Stomach smooth muscle (tissue), 2 donors: Measurements from ENCODE around the gene EP300.
A peak's percentile ranks its signal among the peaks of the same experiment; 100 is the strongest.
"Not testable (repeated sequence)": the region's sequence is repeated elsewhere in the genome, so short reads cannot be mapped to it uniquely, and the experiment has no call there.

Source experiments
- H3K27ac ChIP-seq: one replicate; pipeline ENCODE4 v1.7.0; 2013; ENCODE audit warnings: mild to moderate bottlenecking, low read length, inconsistent platforms
- H3K27me3 ChIP-seq, 2 donors: one replicate each; pipeline ENCODE4 v1.7.0; 2013; ENCODE audit warnings: low read length in 2 of 2; ENCODE audit not compliant: insufficient read depth in 2 of 2, control insufficient read depth in 1 of 2
- H3K36me3 ChIP-seq, 2 donors: one replicate each; pipeline ENCODE4 v1.7.0; 2013; ENCODE audit warnings: low read length in 2 of 2; ENCODE audit not compliant: control insufficient read depth in 2 of 2, insufficient read depth in 2 of 2
- H3K4me1 ChIP-seq: one replicate; pipeline ENCODE4 v1.7.0; 2013; ENCODE audit warnings: low read length; ENCODE audit not compliant: control insufficient read depth, insufficient read depth
- H3K4me3 ChIP-seq, 2 donors: one replicate each; pipeline ENCODE4 v1.7.0; 2013; ENCODE audit warnings: low read length in 2 of 2
- H3K9ac ChIP-seq, 2 donors: one replicate each; pipeline ENCODE4 v1.7.0; 2013; ENCODE audit warnings: low read length in 2 of 2, mild to moderate bottlenecking in 1 of 2
- H3K9me3 ChIP-seq, 2 donors: one replicate each; pipeline ENCODE4 v1.7.0; 2013; ENCODE audit warnings: low read length in 2 of 2; ENCODE audit not compliant: control insufficient read depth in 2 of 2
- donor health status: healthy.
- donor health status: Pancreatic carcinoma.

Gene EP300

GRCh38 chr22:41092023-41092817, at the start of gene EP300:
Gene EP300 (plus strand): TSS chr22:41092592. CDS start chr22:41093005, 413 bp downstream.
- H3K27ac ChIP-seq, result peak within 1 kb of the TSS; percentile 99
- H3K36me3 ChIP-seq, result no peaks in the 10 kb centered on the region
- peak within 1 kb of the TSS; percentile 84 to 90 for H3K4me3 ChIP-seq
- no peaks in the 10 kb centered on the region for H3K27me3 ChIP-seq
- peaks cover 4% of the 10 kb centered on the region for H3K4me1 ChIP-seq
- H3K9me3 ChIP-seq, result no peaks in the 10 kb centered on the region
- peak within 1 kb of the TSS; percentile 97 for H3K9ac ChIP-seq

- Histone ChIP-seq H3K9me3 (no peaks in the 10 kb centered on the region), H3K36me3 (no peaks in the 10 kb centered on the region), H3K4me1 (peaks cover under 1% of the 10 kb centered on the region), H3K27me3 (no peaks in the 10 kb centered on the region), H3K4me3 (no peak overlapping the region), H3K9ac (no peak overlapping the region), H3K27ac (no peak overlapping the region)
Measured at GRCh38 chr22:41043722-41044121, 48.7 kb upstream of the EP300 start.

- not testable (repeated sequence) for H3K27ac ChIP-seq, H3K9ac ChIP-seq, H3K36me3 ChIP-seq, H3K4me1 ChIP-seq, H3K27me3 ChIP-seq, H3K9me3 ChIP-seq, H3K4me3 ChIP-seq
Measured at GRCh38 chr22:41045575-41045974, 46.8 kb upstream of the EP300 start.

GRCh38 chr22:41047801-41048211, 44.6 kb upstream of the EP300 start:
- Histone ChIP-seq H3K27me3 (no peaks in the 10 kb centered on the region), H3K27ac (no peak overlapping the region), H3K9me3 (no peaks in the 10 kb centered on the region), H3K4me1 (peaks cover 9% of the 10 kb centered on the region), H3K36me3 (no peaks in the 10 kb centered on the region), H3K4me3 (no peak overlapping the region), H3K9ac (no peak overlapping the region)

- not testable (repeated sequence) for H3K4me1 ChIP-seq, H3K36me3 ChIP-seq, H3K27me3 ChIP-seq, H3K9me3 ChIP-seq
- H3K27ac ChIP-seq, result peak overlapping the region; percentile 55
- peak overlapping the region; percentile 45 to 47 for H3K9ac ChIP-seq
- peak overlapping the region; percentile 45 to 71 for H3K4me3 ChIP-seq
Measured at GRCh38 chr22:41048345-41048744, 44.0 kb upstream of the EP300 start.

- H3K36me3 ChIP-seq, result no peaks in the 10 kb centered on the region
- H3K4me1 ChIP-seq, result peaks cover 9% of the 10 kb centered on the region
- peak overlapping the region; percentile 45 to 51 for H3K9ac ChIP-seq
- H3K4me3 ChIP-seq, result peak overlapping the region; percentile 45 to 71
- peak overlapping the region; percentile 55 for H3K27ac ChIP-seq
- H3K27me3 ChIP-seq, result no peaks in the 10 kb centered on the region
- no peaks in the 10 kb centered on the region for H3K9me3 ChIP-seq
Measured at GRCh38 chr22:41048791-41049717, 43.3 kb upstream of the EP300 start.

- H3K27me3 ChIP-seq, H3K36me3 ChIP-seq, H3K9ac ChIP-seq, H3K4me3 ChIP-seq, H3K9me3 ChIP-seq, H3K4me1 ChIP-seq: not testable (repeated sequence)
- H3K27ac ChIP-seq, result peak overlapping the region; percentile 55
Measured at GRCh38 chr22:41049795-41050194, 42.6 kb upstream of the EP300 start.

GRCh38 chr22:41050883-41051282, 41.5 kb upstream of the EP300 start:
- Histone ChIP-seq H3K36me3 (no peaks in the 10 kb centered on the region), H3K27ac (no peak overlapping the region), H3K4me1 (peaks cover 9% of the 10 kb centered on the region), H3K9ac (no peak overlapping the region), H3K9me3 (no peaks in the 10 kb centered on the region), H3K4me3 (no peak overlapping the region), H3K27me3 (no peaks in the 10 kb centered on the region)

GRCh38 chr22:41052661-41053490, 39.5 kb upstream of the EP300 start:
- H3K4me1 ChIP-seq, result peaks cover 9% of the 10 kb centered on the region
- H3K27ac ChIP-seq, result no peak overlapping the region
- H3K9me3 ChIP-seq, result no peaks in the 10 kb centered on the region
- no peak overlapping the region for H3K4me3 ChIP-seq
- H3K27me3 ChIP-seq, result no peaks in the 10 kb centered on the region
- H3K9ac ChIP-seq, result no peak overlapping the region
- no peaks in the 10 kb centered on the region for H3K36me3 ChIP-seq

GRCh38 chr22:41057076-41057475, 35.3 kb upstream of the EP300 start:
- Histone ChIP-seq H3K4me3 (no peak overlapping the region), H3K27me3 (no peaks in the 10 kb centered on the region), H3K36me3 (no peaks in the 10 kb centered on the region), H3K4me1 (no peaks in the 10 kb centered on the region), H3K27ac (no peak overlapping the region), H3K9ac (no peak overlapping the region), H3K9me3 (no peaks in the 10 kb centered on the region)
